GM20431 (cell line): ENCODE data around the gene HAO2.
"Not testable (repeated sequence)": the region's sequence is repeated elsewhere in the genome, so short reads cannot be mapped to it uniquely, and the experiment has no call there.

Experiments
- in situ Hi-C: fragments of 300-500 bp; cut with MseI, MboI; formaldehyde crosslinking; loops from one replicate; pipeline ENCODE4 v1.15.0; 2020; ENCODE audit warnings: low sequenced_read_pairs; ENCODE audit not compliant: unreplicated experiment

The HAO2 gene

GRCh38 chr1:119341372-119341947 is 27.1 kb upstream of the HAO2 start:
- in situ Hi-C loops: no loop called here

GRCh38 chr1:119345398-119345797 is 23.2 kb upstream of the HAO2 start:
- in situ Hi-C loops: no loop called here

- in situ Hi-C loops: no loop called here
Observed at GRCh38 chr1:119347858-119348257, 20.7 kb upstream of the HAO2 start.

- in situ Hi-C loops: no loop called here
Observed at GRCh38 chr1:119348941-119349340, 19.6 kb upstream of the HAO2 start.

- in situ Hi-C loops: not testable (repeated sequence)
Observed at GRCh38 chr1:119350866-119351265, 17.7 kb upstream of the HAO2 start.

GRCh38 chr1:119351997-119352396 is 16.6 kb upstream of the HAO2 start:
- in situ Hi-C loops: no loop called here

- in situ Hi-C loops: no loop called here
Observed at GRCh38 chr1:119353836-119354235, 14.7 kb upstream of the HAO2 start.

- in situ Hi-C loops: no loop called here
Observed at GRCh38 chr1:119358636-119359035, 9.9 kb upstream of the HAO2 start.

- in situ Hi-C loops: no loop called here
Observed at GRCh38 chr1:119359730-119360129, 8.9 kb upstream of the HAO2 start.

GRCh38 chr1:119361205-119361604 is 7.4 kb upstream of the HAO2 start:
- in situ Hi-C loops: no loop called here

- in situ Hi-C loops: no loop called here
Observed at GRCh38 chr1:119361620-119362344, 6.8 kb upstream of the HAO2 start.

- in situ Hi-C loops: no loop called here
Observed at GRCh38 chr1:119363162-119363561, 5.4 kb upstream of the HAO2 start.

- in situ Hi-C loops: loop anchor here (5.0 kb wide), 1 partner anchor 77 kb away; no protein-coding TSS in a partner anchor
Observed at GRCh38 chr1:119364640-119365039, 3.9 kb upstream of the HAO2 start.

- in situ Hi-C loops: loop anchor here (5.0 kb wide), 1 partner anchor 79 kb away; no protein-coding TSS in a partner anchor
Observed at GRCh38 chr1:119366424-119366823, 2.2 kb upstream of the HAO2 start.

GRCh38 chr1:119367432-119368124 is 1.0 kb upstream of the HAO2 start:
- in situ Hi-C loops: loop anchor here (5.0 kb wide), 1 partner anchor 80 kb away; no protein-coding TSS in a partner anchor

GRCh38 chr1:119370748-119371147 is 2.2 kb downstream of the HAO2 start:
- in situ Hi-C loops: no loop called here

- in situ Hi-C loops: no loop called here
Observed at GRCh38 chr1:119371815-119372214, 3.2 kb downstream of the HAO2 start.

- in situ Hi-C loops: no loop called here
Observed at GRCh38 chr1:119372503-119373086, 4.0 kb downstream of the HAO2 start.

- in situ Hi-C loops: no loop called here
Observed at GRCh38 chr1:119373465-119373864, 4.9 kb downstream of the HAO2 start.

- in situ Hi-C loops: no loop called here
Observed at GRCh38 chr1:119374208-119374874, 5.8 kb downstream of the HAO2 start.
